Heart right ventricle (tissue), 16 donors: ENCODE data around the gene AKAP13. TPM values are rescaled to one million over a fixed set of nuclear protein-coding genes. Genes with fewer than 3 reads are reported as not detected.
A peak's percentile ranks its signal among the peaks of the same experiment; 100 is the strongest.

Source experiments
- ATAC-seq, 8 donors: fragments of 200-7000 bp; cut with Tn5 transposase; one replicate each; pipeline ENCODE4 v1.9.1; 2020; ENCODE audit warnings: mild to moderate bottlenecking in 8 of 8, moderate library complexity in 8 of 8, moderate number of reproducible peaks in 1 of 8
- DNase-seq, 2 donors: peaks; one replicate each; pipeline ENCODE4 v3.0.0-alpha.2; 2020
- H3K27ac ChIP-seq, 10 donors: fragments of 200-600 bp; sonication (generic) in 2 of 10; one replicate each; pipeline versions ENCODE4 v1.5.0 to v1.8.0; 2020 to 2022; ENCODE audit warnings: mild to moderate bottlenecking in 3 of 10
- H3K27me3 ChIP-seq, 7 donors: fragments of 200-600 bp; one replicate each; pipeline ENCODE4 v1.8.0; 2021 to 2022; ENCODE audit warnings: mild to moderate bottlenecking in 2 of 7
- H3K36me3 ChIP-seq, 9 donors: fragments of 200-600 bp; sonication (generic) in 1 of 9; one replicate each; pipeline versions ENCODE4 v1.5.0 to v1.8.0; 2020 to 2022; ENCODE audit warnings: mild to moderate bottlenecking in 2 of 9
- H3K4me1 ChIP-seq, 9 donors: fragments of 200-600 bp; sonication (generic) in 1 of 9; one replicate each; pipeline versions ENCODE4 v1.5.0 to v1.8.0; 2020 to 2022; ENCODE audit warnings: mild to moderate bottlenecking in 4 of 9
- H3K4me3 ChIP-seq, 10 donors: fragments of 200-600 bp; sonication (generic) in 2 of 10; one replicate each; pipeline versions ENCODE4 v1.5.0 to v1.8.0; 2020 to 2022; ENCODE audit warnings: mild to moderate bottlenecking in 7 of 10, moderate library complexity in 2 of 10
- H3K9me3 ChIP-seq, 11 donors: fragments of 200-600 bp in 10 of 11; sonication (generic) in 2 of 11; one replicate each; pipeline versions ENCODE4 v1.5.0 to v1.8.0; 2013 to 2022; ENCODE audit warnings: mild to moderate bottlenecking in 2 of 11, control low read depth in 1 of 11, moderate library complexity in 1 of 11
- WGBS, 2 donors: extraction: QIAGEN DNeasy Blood & Tissue Kit; methylation state at CpG; one replicate each; pipeline ENCODE4 v1.1.7; 2013; ENCODE audit warnings: inconsistent platforms in 1 of 2; 5-methylcytosine and 5-hydroxymethylcytosine counted together
- intact Hi-C, 10 donors: fragments of 100-400 bp; cut with DNase I; formaldehyde crosslinking; loops; one replicate each; pipeline versions ENCODE4 v1.11.1 to v1.14.2; 2022
- polyA plus RNA-seq, 2 donors: library from polyadenylated mRNA; stranded (reverse); fragments of 200-250 nt; gene quantifications; one replicate each; pipeline ENCODE4 v1.2.3, GENCODE V29; 2013
- total RNA-seq, 10 donors: library from RNA; stranded (reverse); fragmentation: NEBNext Ultra II Directional in 3 of 10; extraction: Animal tissue kit (Norgen Biotek cat#: 25700) in 3 of 10; gene quantifications; one replicate each; pipeline versions ENCODE4 v1.2.1 to v1.2.4, GENCODE V29; 2021 to 2023
- TF ChIP-seq, protein P1 (sequence below), 9 donors: fragments of 200-600 bp; sonication (generic) in 2 of 9; IDR thresholded peaks; one replicate each; pipeline versions ENCODE4 v1.5.0 to v1.8.0; 2021 to 2022; ENCODE audit warnings: antibody characterized with exemption in 9 of 9, mild to moderate bottlenecking in 5 of 9, moderate library complexity in 1 of 9
- donor health status: Arrhythmogenic right ventricular cardiomyopathy.
- donor health status: ischemic (EF 13 %, LVEDD 7.1; RV severe dilation, severe dysfunction).
- donor health status: healthy with polysubstance abuse.
- donor health status: DM: no; HTN: yes; CAD: no.
- donor health status: DM: no; HTN: no; CAD: no.
- donor health status: ischemic (EF 25% LVEDD 6.9; RV normal size, moderate dysfunction).
- donor health status: ischemic (EF 25% LVEDD 5.7; RV mildly dilated, moderate dysfunction).
- donor health status: healthy.
- donor health status: DM: yes; HTN: yes; CAD: no.
- donor health status: Ischemic cardiomyopathy.
- donor health status: ischemic (EF 35%, LVEDD 5.7; RV mildly dilated, moderate dysfunction).
- donor health status: nonischemic (EF 11% LVEDD 7.7; RV severe dilation, severe dysfunction).
- donor health status: DM: yes; HTN: yes; CAD: no.
- donor health status: PGD.
- donor health status: ischemic (EF 29% LVEDD 5.4; RV normal size, mild dysfunction).
- donor health status: nonischemic (EF 23%, LVEDD 6.1; RV moderate dilation, normal function).

AKAP13 gene
- total and polyA plus RNA-seq, 12 donors = 89.3 to 645 (median 480) TPM

DNA sequence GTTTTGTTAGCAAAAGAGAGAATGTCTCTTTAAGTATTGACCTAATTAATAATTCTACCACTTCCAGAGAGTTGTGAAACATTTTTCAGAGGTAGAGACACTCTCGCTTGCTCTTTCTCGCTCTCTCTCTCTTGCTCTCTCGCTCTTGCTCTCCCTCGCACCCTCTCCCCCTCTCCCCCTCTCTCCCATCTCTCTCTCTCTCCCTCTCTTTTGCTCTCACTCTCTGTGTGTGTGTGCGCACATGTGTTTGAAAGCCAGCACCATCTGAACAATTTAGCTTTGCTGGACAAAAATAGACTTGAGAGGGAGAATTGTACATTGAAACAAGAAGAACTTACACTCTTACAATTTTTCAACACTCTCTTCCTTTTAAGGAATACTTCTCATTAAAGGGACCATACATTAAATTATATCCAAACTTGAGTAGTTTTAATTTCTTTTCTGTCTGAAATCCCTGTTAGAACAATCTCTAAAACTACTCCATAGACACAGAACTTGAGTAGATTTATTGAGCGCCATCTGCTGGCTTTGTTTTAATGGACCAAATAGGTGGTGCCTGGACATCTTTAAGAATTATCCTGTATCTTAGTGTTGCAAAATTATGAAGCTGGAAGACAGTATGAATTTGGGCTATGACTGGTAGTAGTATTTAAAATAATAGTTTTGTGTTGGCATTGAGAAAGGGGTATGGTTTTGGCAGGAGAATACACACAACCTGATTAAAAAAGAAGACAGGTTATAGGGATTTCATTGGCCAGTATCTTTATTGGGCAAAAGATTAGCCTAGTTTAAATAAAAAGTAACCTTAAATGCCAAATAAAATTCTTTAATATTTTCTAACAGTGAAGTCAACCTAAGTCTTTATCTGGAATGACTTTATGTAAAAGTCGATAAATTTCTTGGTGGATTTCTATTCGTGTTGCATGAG, 124.6 kb downstream of the AKAP13 start:
- H3K36me3 ChIP-seq = no peaks in the 10 kb centered on the region
- 45 to 62% methylated on average over 8 of the region's 8 CpGs for WGBS, 2 donors
- ATAC-seq (peak; percentile 35 to 68 (median 57)), DNase-seq (peak in 1 of 2 donors; percentile 72)
- peak overlapping the region in 9 of 10 donors; percentile 9 to 90 (median 44) for H3K27ac ChIP-seq
- intact Hi-C loops = loop anchor here in 6 of 10 donors (1.0 to 10.0 kb wide), 6 partner anchors 72 to 209 kb away; no protein-coding TSS in a partner anchor
- H3K9me3 ChIP-seq = no peaks in the 10 kb centered on the region
- H3K27me3 ChIP-seq = no peaks in the 10 kb centered on the region
- H3K4me1 ChIP-seq = peaks cover under 1 to 94% (median 39%) of the 10 kb centered on the region in 9 donors
- H3K4me3 ChIP-seq = no peak overlapping the region
- TF ChIP-seq, protein P1, sequence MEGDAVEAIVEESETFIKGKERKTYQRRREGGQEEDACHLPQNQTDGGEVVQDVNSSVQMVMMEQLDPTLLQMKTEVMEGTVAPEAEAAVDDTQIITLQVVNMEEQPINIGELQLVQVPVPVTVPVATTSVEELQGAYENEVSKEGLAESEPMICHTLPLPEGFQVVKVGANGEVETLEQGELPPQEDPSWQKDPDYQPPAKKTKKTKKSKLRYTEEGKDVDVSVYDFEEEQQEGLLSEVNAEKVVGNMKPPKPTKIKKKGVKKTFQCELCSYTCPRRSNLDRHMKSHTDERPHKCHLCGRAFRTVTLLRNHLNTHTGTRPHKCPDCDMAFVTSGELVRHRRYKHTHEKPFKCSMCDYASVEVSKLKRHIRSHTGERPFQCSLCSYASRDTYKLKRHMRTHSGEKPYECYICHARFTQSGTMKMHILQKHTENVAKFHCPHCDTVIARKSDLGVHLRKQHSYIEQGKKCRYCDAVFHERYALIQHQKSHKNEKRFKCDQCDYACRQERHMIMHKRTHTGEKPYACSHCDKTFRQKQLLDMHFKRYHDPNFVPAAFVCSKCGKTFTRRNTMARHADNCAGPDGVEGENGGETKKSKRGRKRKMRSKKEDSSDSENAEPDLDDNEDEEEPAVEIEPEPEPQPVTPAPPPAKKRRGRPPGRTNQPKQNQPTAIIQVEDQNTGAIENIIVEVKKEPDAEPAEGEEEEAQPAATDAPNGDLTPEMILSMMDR (IDR thresholded peaks at IDR 0.05) = peak; percentile 36 to 79 (median 63)

DNA sequence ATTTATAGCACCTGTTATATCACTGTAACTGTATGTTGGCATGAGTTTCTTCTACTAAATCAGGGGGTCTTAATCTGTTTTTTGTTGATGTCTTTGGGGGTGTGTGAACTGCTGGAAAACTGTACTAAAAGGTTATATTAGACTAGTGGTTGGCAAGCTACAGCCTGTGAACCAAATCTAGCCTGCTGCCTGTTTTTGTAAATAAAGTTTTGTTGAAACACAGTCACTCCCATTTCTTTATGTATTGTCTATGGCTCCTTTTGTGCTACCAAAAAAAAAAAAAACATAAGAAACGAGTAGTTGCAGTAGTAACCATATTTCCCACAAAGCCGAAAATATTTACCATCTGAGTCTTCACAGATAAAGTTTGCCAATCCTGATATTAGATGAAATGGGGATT, 126.7 kb downstream of the AKAP13 start:
- Histone ChIP-seq H3K27me3 (no peaks in the 10 kb centered on the region), H3K4me3 (no peak overlapping the region), H3K9me3 (no peaks in the 10 kb centered on the region), H3K4me1 (peaks cover 0 to 94% (median 25%) of the 10 kb centered on the region in 9 donors), H3K27ac (peak overlapping the region in 3 of 10 donors; percentile 35 to 90 (median 64)), H3K36me3 (no peaks in the 10 kb centered on the region)
- intact Hi-C loops = loop anchor here in 3 of 10 donors (5.0 to 10.0 kb wide), 4 partner anchors 75 to 210 kb away; no protein-coding TSS in a partner anchor
- no peak for ATAC-seq
- WGBS, 2 donors = 71 to 87% methylated on average over 2 of the region's 2 CpGs
- no peak for DNase-seq
- TF ChIP-seq, protein P1 (IDR thresholded peaks at IDR 0.05) = no peak

- H3K27ac ChIP-seq = peak overlapping the region in 1 of 10 donors; percentile 22
- no peaks in the 10 kb centered on the region for H3K36me3 ChIP-seq
- TF ChIP-seq, protein P1 (IDR thresholded peaks at IDR 0.05) = no peak
- 68 to 81% methylated on average over 3 of the region's 3 CpGs for WGBS, 2 donors
- intact Hi-C loops = loop anchor here in 4 of 10 donors (2.0 to 10.0 kb wide), 5 partner anchors 72 to 213 kb away; no protein-coding TSS in a partner anchor
- peaks cover 0 to 86% (median 22%) of the 10 kb centered on the region in 9 donors for H3K4me1 ChIP-seq
- H3K4me3 ChIP-seq = no peak overlapping the region
- DNase-seq = no peak
- H3K27me3 ChIP-seq = no peaks in the 10 kb centered on the region
- ATAC-seq = no peak
- no peaks in the 10 kb centered on the region for H3K9me3 ChIP-seq
Observed at GRCh38 chr15:85509973-85510372, 129.6 kb downstream of the AKAP13 start.

GRCh38 chr15:85514413-85514812, 134.0 kb downstream of the AKAP13 start:
- Histone ChIP-seq H3K27ac (peak overlapping the region in 1 of 10 donors; percentile 11), H3K27me3 (no peaks in the 10 kb centered on the region), H3K4me3 (no peak overlapping the region), H3K9me3 (no peaks in the 10 kb centered on the region), H3K36me3 (peaks cover 0 to 5% (median 0%) of the 10 kb centered on the region in 9 donors), H3K4me1 (peaks cover 0 to 72% (median 31%) of the 10 kb centered on the region in 9 donors)
- TF ChIP-seq, protein P1 (IDR thresholded peaks at IDR 0.05) = no peak
- no peak for DNase-seq
- 56 to 57% methylated on average over 3 of the region's 3 CpGs for WGBS, 2 donors
- ATAC-seq = no peak
- intact Hi-C loops = no loop called here
